Measurements from ENCODE around the gene RASAL3.

- TF ChIP-seq CTCF (conservative IDR thresholded peaks at IDR 0.05; ENCODE audit: low read depth, low read length) (no peak), EZH2 (IDR thresholded peaks at IDR 0.05; ENCODE audit: borderline replicate concordance, low read depth, low read length, poor library complexity, severe bottlenecking) (no peak)
Measured at GRCh38 chr19:15498156-15498858, 34.0 kb upstream of the RASAL3 start.

Measured in A673 (cell line).